ENCODE results near the gene CA4.

GRCh38 chr17:60128171-60128859 lies 21.5 kb upstream of the CA4 start:
- TF ChIP-seq CTCF (IDR thresholded peaks at IDR 0.05) (no peak), POLR2A (IDR thresholded peaks at IDR 0.05; ENCODE audit: low read length) (no peak)
